Choroid plexus epithelial cell (primary cell): ENCODE results near the gene EIF4E1B.

Source experiments
- DNase-seq: peaks from one replicate; pipeline ENCODE4 v3.0.0-alpha.2; 2010; ENCODE audit warnings: low read depth
- H3K4me3 ChIP-seq: 2 replicates; pipeline ENCODE4 v1.5.1; 2011; ENCODE audit warnings: low read depth, mild to moderate bottlenecking, control low read depth, low read length, moderate library complexity
- TF ChIP-seq, protein P1 (sequence below): conservative IDR thresholded peaks from 2 replicates; pipeline ENCODE4 v1.5.1; 2011; ENCODE audit warnings: low read depth, mild to moderate bottlenecking, control low read depth, inconsistent platforms, low read length, moderate library complexity

EIF4E1B gene

DNA sequence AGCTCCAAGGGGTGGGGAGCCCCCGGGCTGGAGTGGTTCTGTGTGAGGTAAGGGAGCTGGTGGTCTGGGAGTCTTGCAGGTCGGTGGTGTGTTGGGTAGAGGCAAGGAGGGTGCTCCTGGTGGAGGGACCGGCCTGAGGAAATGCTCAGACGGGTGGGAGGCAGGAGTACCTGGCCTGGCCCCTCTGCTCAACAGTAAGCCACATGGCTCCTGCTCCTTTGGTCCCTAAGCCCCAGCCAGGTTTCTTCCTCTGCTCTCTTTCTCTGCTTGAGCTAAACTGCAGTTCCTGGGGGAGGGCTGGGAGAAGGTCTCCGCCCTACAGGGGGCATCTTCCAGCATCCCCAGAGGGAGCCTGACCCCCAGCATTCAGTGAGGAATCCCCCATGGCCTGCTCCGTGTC lies 34.0 kb downstream of the EIF4E1B start:
- DNase-seq = no peak
- no peak overlapping the region for H3K4me3 ChIP-seq
- TF ChIP-seq, protein P1, sequence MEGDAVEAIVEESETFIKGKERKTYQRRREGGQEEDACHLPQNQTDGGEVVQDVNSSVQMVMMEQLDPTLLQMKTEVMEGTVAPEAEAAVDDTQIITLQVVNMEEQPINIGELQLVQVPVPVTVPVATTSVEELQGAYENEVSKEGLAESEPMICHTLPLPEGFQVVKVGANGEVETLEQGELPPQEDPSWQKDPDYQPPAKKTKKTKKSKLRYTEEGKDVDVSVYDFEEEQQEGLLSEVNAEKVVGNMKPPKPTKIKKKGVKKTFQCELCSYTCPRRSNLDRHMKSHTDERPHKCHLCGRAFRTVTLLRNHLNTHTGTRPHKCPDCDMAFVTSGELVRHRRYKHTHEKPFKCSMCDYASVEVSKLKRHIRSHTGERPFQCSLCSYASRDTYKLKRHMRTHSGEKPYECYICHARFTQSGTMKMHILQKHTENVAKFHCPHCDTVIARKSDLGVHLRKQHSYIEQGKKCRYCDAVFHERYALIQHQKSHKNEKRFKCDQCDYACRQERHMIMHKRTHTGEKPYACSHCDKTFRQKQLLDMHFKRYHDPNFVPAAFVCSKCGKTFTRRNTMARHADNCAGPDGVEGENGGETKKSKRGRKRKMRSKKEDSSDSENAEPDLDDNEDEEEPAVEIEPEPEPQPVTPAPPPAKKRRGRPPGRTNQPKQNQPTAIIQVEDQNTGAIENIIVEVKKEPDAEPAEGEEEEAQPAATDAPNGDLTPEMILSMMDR = no peak

- TF ChIP-seq, protein P1 = no peak
- no peak overlapping the region for H3K4me3 ChIP-seq
- no peak for DNase-seq
Measured at GRCh38 chr5:176664886-176665285, 34.4 kb downstream of the EIF4E1B start.

- DNase-seq = no peak
- TF ChIP-seq, protein P1 = no peak
- H3K4me3 ChIP-seq = no peak overlapping the region
Measured at GRCh38 chr5:176665517-176665916, 35.0 kb downstream of the EIF4E1B start.

DNA sequence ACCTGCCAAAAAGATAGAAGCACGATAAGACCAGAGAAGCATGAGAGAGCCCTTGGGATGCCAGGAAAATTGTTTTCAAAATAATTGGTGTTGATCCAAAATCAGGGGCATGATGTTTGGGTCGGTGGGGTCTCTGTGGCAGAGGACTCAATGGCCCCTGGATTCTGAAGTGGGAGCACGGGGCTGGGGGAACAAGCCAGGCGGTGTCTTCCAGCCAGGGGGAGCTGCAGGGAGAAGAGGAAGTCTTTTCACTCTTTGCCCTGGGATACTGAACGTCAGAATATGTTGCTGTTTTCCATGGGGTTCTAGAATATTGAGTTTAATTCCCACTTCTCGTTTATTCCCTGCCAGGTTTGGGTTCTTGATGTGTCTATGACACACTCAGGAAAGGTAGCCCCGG lies 37.2 kb downstream of the EIF4E1B start:
- TF ChIP-seq, protein P1 = no peak
- no peak overlapping the region for H3K4me3 ChIP-seq
- DNase-seq = no peak

DNA sequence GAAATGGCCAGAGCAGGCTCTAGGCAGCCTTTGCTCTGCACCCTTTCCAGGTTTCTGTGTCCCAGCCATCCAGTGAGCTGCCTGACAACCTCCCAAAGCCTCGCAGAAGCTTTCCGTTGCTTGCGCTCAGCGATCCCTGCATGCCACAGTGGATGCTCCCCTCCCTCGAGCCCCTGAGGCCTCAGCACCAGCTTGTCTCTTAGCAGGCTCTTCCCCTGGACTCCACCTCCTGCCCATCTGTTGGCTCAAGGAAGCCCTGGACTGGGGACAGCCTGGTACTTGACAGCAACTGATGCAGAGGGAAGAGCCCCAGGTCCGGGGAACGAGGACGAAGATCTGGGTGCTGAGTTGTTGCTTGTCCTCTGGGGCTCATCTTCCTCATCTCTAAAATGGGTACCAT lies 40.0 kb downstream of the EIF4E1B start:
- TF ChIP-seq, protein P1 = no peak
- DNase-seq = no peak
- no peak overlapping the region for H3K4me3 ChIP-seq

DNA sequence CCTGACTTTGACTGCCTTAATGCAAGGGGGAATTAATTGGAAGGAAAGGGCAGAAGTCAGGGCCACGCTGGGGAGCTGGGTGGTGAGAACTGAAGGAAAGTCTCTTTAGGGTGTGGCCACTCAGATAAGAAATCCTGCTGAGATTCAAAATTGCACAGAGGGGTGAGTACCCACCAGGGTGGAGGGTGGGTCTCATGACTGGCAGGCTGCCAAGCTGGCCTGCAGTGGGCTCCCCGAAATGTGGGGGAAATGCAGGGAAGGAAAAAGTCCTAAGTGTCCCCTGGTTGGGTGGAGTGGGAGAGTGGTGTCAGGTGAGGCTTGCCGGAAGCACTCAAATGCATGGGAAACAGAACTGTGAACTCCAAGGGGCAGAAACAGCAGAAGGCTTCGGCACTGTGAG lies 40.9 kb downstream of the EIF4E1B start:
- TF ChIP-seq, protein P1 = no peak
- no peak for DNase-seq
- no peak overlapping the region for H3K4me3 ChIP-seq

- no peak overlapping the region for H3K4me3 ChIP-seq
- DNase-seq = no peak
- TF ChIP-seq, protein P1 = no peak
Measured at GRCh38 chr5:176671890-176672747, 41.6 kb downstream of the EIF4E1B start.
